Measurements from ENCODE around the gene GRIP2. TPM values are rescaled to one million over a fixed set of nuclear protein-coding genes. Genes with fewer than 3 reads are reported as not detected.

Gene GRIP2
- total and polyA plus RNA-seq, 7 donors, result under 0.01 to 1.7 (median 0.68) TPM

DNA sequence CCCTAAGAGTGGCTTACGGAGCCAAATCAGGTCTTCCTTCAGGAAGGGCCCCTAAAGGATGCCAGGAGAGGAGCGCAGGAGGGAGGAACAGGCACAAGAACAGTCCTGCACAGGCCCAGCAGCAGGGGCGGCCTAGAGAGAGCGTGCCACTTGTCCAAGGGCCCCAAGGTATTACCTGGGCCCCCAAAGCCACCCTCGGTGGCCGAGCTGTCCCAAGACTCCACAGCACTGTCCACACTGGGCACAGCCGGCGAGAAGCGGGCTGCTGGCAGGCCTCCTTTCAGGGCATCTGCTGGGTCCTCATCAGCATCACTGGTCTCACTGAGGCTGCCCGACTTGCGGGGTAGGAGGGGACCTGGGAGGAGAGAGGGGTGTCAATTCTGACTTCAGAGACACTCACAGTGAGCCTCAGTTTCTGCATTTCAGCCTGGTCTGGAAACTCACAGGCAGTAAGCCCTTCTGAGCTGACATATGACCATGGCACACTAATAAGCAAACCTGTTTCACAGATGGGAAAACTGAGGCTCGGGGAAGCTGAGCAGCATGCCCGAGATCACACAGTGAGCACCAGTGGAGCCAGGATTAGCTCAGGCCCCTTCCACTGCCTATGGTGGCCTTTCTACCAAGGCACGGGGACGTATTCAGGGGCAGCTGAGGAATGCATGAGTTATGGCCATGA, 33.4 kb downstream of the GRIP2 start:
- H3K4me3 ChIP-seq, result no peak overlapping the region
- whole genome bisulfite sequencing, 2 donors, result 86 to 89% methylated on average over 15 of the region's 15 CpGs
- no peaks in the 10 kb centered on the region for H3K36me3 ChIP-seq
- no peaks in the 10 kb centered on the region for H3K27me3 ChIP-seq
- TF ChIP-seq POLR2AphosphoS5 (IDR thresholded peaks at IDR 0.05) (no peak), EP300 (IDR thresholded peaks at IDR 0.05) (no peak), POLR2A (IDR thresholded peaks at IDR 0.05) (no peak)
- TF ChIP-seq, protein P1, sequence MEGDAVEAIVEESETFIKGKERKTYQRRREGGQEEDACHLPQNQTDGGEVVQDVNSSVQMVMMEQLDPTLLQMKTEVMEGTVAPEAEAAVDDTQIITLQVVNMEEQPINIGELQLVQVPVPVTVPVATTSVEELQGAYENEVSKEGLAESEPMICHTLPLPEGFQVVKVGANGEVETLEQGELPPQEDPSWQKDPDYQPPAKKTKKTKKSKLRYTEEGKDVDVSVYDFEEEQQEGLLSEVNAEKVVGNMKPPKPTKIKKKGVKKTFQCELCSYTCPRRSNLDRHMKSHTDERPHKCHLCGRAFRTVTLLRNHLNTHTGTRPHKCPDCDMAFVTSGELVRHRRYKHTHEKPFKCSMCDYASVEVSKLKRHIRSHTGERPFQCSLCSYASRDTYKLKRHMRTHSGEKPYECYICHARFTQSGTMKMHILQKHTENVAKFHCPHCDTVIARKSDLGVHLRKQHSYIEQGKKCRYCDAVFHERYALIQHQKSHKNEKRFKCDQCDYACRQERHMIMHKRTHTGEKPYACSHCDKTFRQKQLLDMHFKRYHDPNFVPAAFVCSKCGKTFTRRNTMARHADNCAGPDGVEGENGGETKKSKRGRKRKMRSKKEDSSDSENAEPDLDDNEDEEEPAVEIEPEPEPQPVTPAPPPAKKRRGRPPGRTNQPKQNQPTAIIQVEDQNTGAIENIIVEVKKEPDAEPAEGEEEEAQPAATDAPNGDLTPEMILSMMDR (IDR thresholded peaks at IDR 0.05), result no peak
- intact Hi-C loops (cut with DNase I), result no loop called here
- H3K9me3 ChIP-seq, result peaks cover 0 to 5% (median 0%) of the 10 kb centered on the region in 4 donors
- peaks cover 0 to 6% (median 2%) of the 10 kb centered on the region in 4 donors for H3K4me1 ChIP-seq
- no peak overlapping the region for H3K27ac ChIP-seq
- DNase-seq, result peak; percentile 34

DNA sequence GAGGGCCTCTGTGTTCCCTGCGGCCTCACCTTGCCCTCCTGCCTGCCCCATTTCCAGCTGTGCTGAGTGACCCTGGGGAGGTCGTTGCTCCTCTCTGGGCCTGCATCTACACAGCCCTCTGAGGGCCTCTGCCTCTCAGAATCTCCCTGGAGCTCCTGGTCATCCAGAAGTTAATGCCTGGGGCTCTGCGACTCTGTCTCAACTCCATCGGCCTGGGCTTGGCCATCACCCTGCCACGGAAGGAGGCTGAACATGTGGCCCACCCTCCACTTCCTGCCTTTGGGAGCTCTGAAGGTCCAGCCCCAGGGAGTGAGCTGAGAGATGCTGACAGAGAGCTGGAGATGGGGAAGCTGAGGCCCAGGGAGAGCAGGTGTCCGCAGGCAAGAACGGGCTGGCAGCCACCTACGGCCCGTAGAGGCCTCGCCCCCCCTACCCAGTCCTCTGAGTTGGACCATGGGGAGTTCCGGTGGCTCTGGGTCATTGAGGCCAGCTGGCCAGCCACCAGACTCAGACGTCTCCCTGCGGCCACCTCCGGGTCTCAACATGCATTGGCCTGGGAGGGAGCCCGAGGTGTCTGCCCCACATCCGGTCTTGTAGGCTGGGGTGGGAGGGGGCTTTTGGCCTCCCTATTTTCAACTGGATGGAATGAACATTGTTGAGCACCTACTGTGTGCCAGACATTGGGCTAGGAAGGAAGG, 34.2 kb downstream of the GRIP2 start:
- no peaks in the 10 kb centered on the region for H3K36me3 ChIP-seq
- TF ChIP-seq, protein P1 (IDR thresholded peaks at IDR 0.05), result no peak
- TF ChIP-seq POLR2A (IDR thresholded peaks at IDR 0.05), result no peak
- TF ChIP-seq POLR2AphosphoS5 (IDR thresholded peaks at IDR 0.05), result no peak
- no peak for TF ChIP-seq EP300 (IDR thresholded peaks at IDR 0.05)
- intact Hi-C loops (cut with DNase I), result no loop called here

DNA sequence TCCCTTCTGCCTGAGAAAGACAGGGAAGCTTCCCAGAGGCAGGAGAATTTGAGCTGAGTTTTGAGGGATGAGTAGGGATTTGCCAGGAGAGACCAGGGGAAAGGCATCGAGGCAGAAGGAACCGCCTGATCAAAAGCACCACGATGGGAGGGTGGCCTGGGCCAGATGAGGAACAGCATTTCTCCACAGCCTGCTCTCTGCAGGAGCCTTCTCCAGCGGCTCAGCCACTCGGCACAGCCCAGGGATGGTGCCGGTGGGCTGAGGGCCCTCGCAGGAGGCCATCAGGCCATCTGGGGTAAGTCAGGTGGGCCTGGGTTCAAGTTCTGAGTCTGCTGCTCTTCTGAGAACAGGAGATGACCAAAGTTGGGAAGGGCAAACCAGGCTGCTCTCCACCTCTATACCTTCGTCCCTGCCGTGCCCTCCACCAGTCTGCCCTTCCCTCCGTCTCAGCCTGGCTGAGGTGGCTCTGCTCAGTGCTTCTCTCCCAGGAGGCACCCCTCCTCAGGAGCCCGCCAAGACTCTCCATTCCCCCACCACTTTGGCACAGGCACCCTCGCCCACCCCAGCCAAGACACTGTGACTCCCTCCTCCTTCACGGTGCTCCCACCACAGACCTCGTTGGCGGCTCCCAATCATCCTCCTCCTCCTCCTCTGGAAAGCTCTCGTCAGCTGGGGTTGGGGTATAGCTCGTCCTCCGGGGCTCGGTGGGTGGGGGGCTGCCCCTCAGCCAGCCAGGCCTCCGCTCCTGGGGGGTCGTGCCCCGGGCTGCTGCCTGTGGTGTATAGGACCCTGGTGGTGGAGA, 34.9 kb downstream of the GRIP2 start:
- no peaks in the 10 kb centered on the region for H3K27me3 ChIP-seq
- H3K36me3 ChIP-seq, result no peaks in the 10 kb centered on the region
- TF ChIP-seq POLR2AphosphoS5 (IDR thresholded peaks at IDR 0.05) (no peak), POLR2A (IDR thresholded peaks at IDR 0.05) (no peak), EP300 (IDR thresholded peaks at IDR 0.05) (no peak)
- TF ChIP-seq, protein P1 (IDR thresholded peaks at IDR 0.05), result no peak
- H3K27ac ChIP-seq, result no peak overlapping the region
- peaks cover 0 to 5% (median 0%) of the 10 kb centered on the region in 4 donors for H3K9me3 ChIP-seq
- no peak overlapping the region for H3K4me3 ChIP-seq
- H3K4me1 ChIP-seq, result peaks cover 0 to 6% (median 2%) of the 10 kb centered on the region in 4 donors
- intact Hi-C loops (cut with DNase I), result no loop called here
- 79 to 84% methylated on average over 22 of the region's 22 CpGs for WGBS, 2 donors
- DNase-seq, result peak; percentile 47

More for the DNA sequence above, 34.2 kb downstream of the GRIP2 start:
- no peak overlapping the region for H3K4me3 ChIP-seq
- H3K27ac ChIP-seq, result no peak overlapping the region
- peaks cover 0 to 5% (median 0%) of the 10 kb centered on the region in 4 donors for H3K9me3 ChIP-seq
- DNase-seq, result peak; percentile 49
- WGBS, 2 donors, result 84 to 87% methylated on average over 16 of the region's 16 CpGs
- no peaks in the 10 kb centered on the region for H3K27me3 ChIP-seq
- H3K4me1 ChIP-seq, result peaks cover 0 to 6% (median 2%) of the 10 kb centered on the region in 4 donors

DNA sequence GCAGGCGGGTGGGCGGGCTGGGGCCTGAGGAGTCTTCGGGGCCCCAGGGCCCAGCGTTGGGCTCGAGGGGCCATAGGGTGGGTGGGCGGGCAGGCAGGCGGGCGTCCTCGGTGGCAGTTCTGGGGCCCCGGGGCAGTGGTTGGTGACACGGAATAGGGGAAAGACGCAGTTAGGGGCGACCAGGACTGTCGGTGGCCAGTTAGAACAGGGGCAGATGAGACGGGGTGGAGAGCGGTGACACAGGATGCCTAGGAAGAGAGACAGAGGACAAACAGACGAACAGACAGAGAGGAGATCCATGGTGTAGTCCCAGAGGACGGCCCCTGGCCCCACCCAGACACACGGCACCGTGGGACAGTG, 36.5 kb downstream of the GRIP2 start:
- Histone ChIP-seq H3K9me3 (peaks cover 0 to 5% (median 1%) of the 10 kb centered on the region in 4 donors), H3K27me3 (no peaks in the 10 kb centered on the region), H3K4me1 (peaks cover 0 to under 1% (median 0%) of the 10 kb centered on the region in 4 donors), H3K36me3 (no peaks in the 10 kb centered on the region), H3K4me3 (no peak overlapping the region), H3K27ac (no peak overlapping the region)
- WGBS, 2 donors, result 85 to 90% methylated on average over 20 of the region's 20 CpGs
- DNase-seq, result no peak
- TF ChIP-seq, protein P1 (IDR thresholded peaks at IDR 0.05), result no peak
- no peak for TF ChIP-seq EP300 (IDR thresholded peaks at IDR 0.05)
- TF ChIP-seq POLR2AphosphoS5 (IDR thresholded peaks at IDR 0.05), result no peak
- no peak for TF ChIP-seq POLR2A (IDR thresholded peaks at IDR 0.05)
- intact Hi-C loops (cut with DNase I), result no loop called here
